Liver (tissue), 3 donors: ENCODE measurements around the gene BSND.

ENCODE experiments used
- EGR1 ChIP-seq, 2 donors: IDR thresholded peaks; 2 replicates each; pipeline ENCODE4 v1.6.1; 2016 to 2018; ENCODE audit warnings: antibody characterized with exemption in 2 of 2, low read depth in 2 of 2
- GABPA ChIP-seq, 2 donors: IDR thresholded peaks in 1 of 2; conservative IDR thresholded peaks in 1 of 2; 2 replicates each; pipeline ENCODE4 v1.6.1; 2016; ENCODE audit warnings: antibody characterized with exemption in 2 of 2, mild to moderate bottlenecking in 1 of 2, moderate library complexity in 1 of 2
- NR2F2 ChIP-seq: IDR thresholded peaks from 2 replicates; pipeline ENCODE4 v1.6.1; 2016; ENCODE audit warnings: antibody characterized with exemption
- REST ChIP-seq: IDR thresholded peaks from 2 replicates; pipeline ENCODE4 v1.6.1; 2016; ENCODE audit warnings: antibody characterized with exemption, mild to moderate bottlenecking
- RXRA ChIP-seq, 2 donors: IDR thresholded peaks; 2 replicates each; pipeline ENCODE4 v1.6.1; 2017 to 2018; ENCODE audit warnings: antibody characterized with exemption in 2 of 2, mild to moderate bottlenecking in 1 of 2
- SP1 ChIP-seq: IDR thresholded peaks from 2 replicates; pipeline ENCODE4 v1.6.1; 2018; ENCODE audit warnings: antibody characterized with exemption, mild to moderate bottlenecking
- TAF1 ChIP-seq: conservative IDR thresholded peaks from 2 replicates; pipeline ENCODE4 v1.6.1; 2016; ENCODE audit warnings: antibody characterized with exemption, mild to moderate bottlenecking
- YY1 ChIP-seq: IDR thresholded peaks from 2 replicates; pipeline ENCODE4 v1.6.1; 2016; ENCODE audit warnings: antibody characterized with exemption, mild to moderate bottlenecking
- TF ChIP-seq, protein P1 (sequence below): fragments of 150-350 bp; IDR thresholded peaks from 2 replicates; pipeline ENCODE4 v1.5.1; 2017; ENCODE audit warnings: improper control_type of control experiment, low read depth, low read length; ENCODE audit not compliant: missing input control
- donor health status: healthy.
- donor health status: healthy.

DNA sequence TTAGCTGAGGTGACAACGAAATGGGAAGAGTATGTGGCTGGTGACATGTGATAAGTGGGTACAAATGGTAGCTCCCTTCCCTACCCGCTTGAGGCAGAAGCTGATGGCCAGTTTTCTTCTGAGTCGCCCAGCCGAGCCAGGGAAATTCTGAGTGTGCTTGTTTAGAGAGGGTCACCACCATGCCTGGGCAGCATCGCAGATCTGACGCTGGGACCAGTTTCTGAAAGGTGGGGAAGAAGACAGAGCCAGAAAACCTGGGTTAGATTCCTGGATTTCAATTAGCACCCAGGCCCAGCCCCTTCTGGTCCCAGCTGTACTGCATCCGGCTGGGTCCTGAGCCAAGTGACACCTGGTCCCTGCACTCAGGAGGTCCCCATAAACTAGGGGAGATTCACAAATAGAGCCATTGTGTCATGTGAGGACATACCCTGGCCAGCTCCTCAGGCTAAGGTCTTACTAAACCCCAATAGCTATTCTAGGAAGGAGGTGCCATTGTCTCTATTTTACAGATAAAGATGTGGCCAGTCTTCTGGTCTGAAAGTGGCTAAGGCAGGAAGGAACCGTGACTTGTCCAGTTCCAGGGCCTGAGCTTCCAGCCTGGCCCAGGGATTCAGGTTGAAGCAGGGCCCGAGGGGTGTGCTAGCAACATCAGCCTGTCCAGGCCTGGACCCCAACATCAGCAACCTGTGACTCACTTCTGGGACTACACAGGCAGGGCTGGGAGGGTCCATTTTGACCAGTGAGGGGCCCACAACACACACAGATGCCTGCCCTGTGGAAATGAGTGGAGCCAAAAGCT, 20.0 kb upstream of the BSND start:
- TF ChIP-seq, protein P1, sequence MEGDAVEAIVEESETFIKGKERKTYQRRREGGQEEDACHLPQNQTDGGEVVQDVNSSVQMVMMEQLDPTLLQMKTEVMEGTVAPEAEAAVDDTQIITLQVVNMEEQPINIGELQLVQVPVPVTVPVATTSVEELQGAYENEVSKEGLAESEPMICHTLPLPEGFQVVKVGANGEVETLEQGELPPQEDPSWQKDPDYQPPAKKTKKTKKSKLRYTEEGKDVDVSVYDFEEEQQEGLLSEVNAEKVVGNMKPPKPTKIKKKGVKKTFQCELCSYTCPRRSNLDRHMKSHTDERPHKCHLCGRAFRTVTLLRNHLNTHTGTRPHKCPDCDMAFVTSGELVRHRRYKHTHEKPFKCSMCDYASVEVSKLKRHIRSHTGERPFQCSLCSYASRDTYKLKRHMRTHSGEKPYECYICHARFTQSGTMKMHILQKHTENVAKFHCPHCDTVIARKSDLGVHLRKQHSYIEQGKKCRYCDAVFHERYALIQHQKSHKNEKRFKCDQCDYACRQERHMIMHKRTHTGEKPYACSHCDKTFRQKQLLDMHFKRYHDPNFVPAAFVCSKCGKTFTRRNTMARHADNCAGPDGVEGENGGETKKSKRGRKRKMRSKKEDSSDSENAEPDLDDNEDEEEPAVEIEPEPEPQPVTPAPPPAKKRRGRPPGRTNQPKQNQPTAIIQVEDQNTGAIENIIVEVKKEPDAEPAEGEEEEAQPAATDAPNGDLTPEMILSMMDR: no peak
- TF ChIP-seq RXRA (IDR thresholded peaks at IDR 0.05): no peak
- no peak for TF ChIP-seq EGR1 (IDR thresholded peaks at IDR 0.05; ENCODE audit: low read depth in 2 of 2)
- no peak for TF ChIP-seq SP1
- no peak for TF ChIP-seq TAF1
- TF ChIP-seq YY1: no peak
- no peak for TF ChIP-seq GABPA (IDR thresholded peaks at IDR 0.05 in 1 of 2, conservative IDR thresholded peaks at IDR 0.05 in 1 of 2)
- TF ChIP-seq NR2F2: no peak
- no peak for TF ChIP-seq REST
